DMS79 (cell line): ENCODE measurements around the gene CPAMD8.

Experiments
- DNase-seq: peaks from one replicate; lab custom pipeline; 2025; lab: John Stamatoyannopoulos, UW

Gene CPAMD8

DNA sequence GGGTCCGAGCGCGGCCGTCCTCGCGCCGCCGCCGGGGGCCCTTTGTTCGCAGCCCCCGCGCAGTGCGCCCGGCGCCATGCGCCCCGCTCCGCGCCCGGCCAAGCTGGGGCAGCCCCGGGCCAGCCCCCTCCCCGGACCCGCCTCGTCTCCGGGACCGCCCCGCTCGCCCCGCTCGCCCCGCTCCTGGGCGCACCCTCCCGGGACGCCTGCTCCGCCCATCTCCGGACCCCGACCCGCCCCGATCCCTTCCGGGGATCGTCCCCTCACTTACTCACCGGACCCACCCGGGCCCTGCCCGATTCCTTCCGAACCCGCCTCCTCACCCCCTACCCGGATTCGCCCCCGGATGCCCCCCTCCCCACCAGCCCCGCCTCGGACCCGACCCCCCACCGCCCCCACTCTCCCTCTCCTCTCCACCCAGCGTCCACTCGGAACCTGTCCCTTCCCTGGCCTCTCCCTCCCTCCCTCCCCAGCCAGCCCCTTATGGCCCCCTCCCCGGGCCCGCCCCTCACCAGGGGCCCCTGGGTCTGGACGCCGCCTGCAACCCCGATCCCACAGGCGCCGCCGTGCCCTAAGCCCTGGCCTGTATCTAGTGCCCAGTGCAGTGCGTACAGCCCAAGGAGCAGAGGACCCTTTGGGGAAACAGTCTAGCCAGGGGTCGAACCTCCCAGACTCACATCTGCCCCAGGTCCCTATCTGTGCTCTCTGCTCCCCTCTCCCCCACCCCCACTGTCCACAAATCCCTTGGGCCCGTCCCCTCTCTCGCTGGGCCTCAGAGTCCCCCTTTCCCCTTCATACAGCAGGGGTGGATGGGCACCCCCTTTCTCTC, at the start of gene CPAMD8:
Gene CPAMD8, minus strand, starts transcription at position 105 of the 829 bp plus-strand sequence. CDS start 168 bp downstream, outside the sequence.
- no peak for DNase-seq

DNA sequence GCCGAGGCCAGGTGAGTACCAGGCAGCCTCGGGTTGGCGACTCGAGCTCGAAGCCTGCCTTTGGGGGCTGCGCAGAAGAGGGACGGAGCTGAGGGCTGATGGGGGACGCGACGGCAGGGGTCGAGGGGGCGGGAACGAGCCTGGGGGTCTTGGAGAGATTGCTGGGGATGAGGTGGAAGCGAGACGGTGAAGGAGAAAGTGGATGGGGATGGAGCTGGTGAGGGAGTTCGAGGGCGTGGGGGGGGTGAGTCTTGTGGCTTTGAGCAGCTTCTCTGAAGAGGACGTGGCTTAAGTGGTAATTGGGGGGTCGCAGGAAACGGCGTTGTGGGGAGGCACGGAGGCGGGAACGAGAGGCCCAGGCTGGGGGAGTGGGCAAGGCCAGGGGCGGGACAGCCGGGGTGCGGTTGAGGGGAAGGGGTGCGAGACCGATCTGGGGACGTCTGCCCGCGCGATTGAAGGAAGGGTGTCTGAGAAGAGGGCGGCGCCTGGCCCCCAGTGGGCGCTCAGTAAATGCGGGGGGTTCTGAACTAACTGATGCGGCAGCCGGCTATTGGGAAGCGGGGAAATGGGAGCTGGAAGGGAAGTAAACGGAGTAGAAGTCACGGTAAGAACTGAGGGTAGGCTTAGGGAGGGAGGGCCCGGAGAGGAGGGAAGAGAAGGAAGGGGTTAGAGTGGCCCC, 49.4 kb upstream of the CPAMD8 start:
- DNase-seq: peak; percentile 8

DNA sequence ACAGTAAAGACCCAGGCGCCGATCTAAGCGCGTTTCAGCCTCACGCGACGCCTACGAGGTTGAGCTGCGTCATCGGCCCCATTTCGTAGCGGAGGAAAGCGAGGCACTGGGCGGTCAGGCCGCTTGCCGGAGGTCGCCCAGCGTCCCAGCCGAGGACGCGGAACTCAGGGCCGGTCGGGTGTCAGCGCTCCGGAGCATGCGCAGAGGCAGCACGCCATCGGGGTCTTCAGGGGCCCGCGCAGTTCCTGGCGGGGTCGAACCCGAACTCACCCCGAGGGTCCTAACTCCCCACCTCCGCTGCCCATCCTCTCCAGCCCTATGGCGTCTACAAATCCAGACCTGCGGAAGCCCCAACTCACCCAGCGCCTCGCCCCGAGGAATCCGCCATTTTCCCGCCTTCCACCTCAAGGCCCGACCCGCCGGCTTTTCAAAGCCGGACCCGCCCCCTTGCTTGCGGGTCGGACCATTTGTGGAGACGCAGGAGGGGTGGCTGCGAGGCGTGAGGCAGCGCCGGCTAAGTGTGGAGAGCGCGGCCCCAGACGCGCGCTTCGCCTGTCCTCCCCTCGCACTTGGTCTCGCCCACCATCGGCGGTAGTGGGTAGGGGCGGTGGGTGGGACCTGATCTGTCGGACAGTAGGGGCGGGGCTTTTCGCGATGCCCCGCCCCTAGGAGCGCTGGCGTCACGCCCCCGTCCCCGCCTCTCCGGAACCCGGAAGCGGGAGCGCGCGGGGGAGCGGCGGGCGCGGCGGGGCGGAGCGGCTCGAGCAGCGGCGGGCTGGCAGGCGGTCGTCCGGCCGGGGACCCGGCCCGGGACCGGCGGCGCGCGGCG, 48.6 kb upstream of the CPAMD8 start, which contains the start of the genes HAUS8 and MYO9B:
Gene HAUS8, minus strand, starts transcription at position 418 of the 829 bp plus-strand sequence. Its CDS starts 30 bp downstream, at position 388.
Gene MYO9B, plus strand, starts transcription at position 743 of the 829 bp plus-strand sequence. CDS start 25,941 bp downstream, outside the sequence.
- peak; percentile 96 for DNase-seq

DNA sequence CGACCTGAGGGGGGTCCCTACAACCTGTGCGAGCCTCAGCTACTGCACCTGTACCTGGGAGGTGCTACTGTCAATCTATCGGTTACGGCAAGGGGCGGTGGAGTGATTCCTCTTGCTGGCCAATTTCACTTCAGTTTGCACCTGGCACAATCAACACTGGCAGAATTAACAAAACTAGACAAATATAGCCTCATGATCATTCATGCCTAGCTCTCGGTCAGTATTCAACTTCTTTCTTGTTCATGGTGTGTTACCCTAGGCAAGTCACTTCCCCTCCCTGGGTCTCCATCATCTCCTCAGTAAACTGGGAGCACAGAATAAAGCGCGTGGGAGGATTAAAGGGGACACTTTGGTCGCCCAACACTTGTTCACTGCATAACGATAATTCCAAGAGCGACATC, 48.0 kb upstream of the CPAMD8 start:
- no peak for DNase-seq

DNA sequence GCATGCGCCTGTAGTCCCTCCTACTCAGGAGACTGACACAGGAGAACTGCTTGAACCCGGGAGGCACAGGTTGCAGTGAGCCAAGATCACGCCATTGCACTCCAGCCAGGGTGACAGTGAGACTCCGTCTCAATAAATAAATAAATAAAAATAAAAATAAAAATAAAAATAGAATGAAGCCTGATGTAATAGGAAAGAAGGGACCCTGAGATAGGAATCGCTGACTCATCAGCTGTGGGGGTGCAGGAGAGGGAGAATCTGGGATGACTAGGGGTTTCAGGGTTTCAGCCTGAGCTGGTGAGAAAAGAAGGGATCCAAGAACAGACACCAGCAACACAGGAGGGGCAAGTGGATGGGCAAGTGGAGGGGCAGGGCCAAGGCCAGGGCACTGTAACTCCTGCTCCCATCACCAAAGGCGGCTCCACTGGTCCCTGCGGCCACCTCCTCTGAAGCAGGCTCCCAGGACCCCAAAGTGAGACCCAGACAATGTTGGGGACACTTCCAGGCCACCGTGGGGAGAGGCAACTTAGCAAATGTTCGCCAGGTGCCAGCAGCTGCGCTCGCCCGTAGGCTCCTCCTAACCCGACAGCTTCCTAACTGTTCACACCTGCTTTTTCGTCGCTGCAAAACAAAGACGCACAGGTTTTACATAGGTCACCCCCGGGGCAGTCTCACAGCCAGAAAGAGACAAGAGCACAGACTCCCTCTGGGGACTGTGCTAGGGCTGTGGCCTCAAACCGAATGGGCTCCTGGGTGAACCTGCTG, 47.4 kb upstream of the CPAMD8 start:
- DNase-seq: no peak

DNA sequence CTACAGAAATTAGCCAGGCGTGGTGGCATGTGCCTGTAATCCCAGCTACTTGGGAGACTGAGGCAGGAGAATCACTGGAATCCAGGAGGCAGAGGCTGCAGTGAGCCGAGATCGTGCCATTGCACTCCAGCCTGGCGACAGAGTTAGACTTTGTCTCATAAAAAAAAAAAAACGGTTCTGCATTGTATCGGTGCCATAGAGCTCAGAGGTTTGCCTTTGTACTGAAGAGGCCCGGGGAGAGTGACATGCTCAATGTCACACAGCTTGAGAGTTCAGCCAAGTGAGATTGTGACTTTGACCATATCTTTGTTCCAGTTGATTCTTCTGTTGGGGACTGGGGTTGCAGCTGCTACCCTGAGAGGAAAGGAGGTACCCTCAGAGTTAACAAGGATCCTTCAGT, 44.3 kb upstream of the CPAMD8 start:
- no peak for DNase-seq

DNA sequence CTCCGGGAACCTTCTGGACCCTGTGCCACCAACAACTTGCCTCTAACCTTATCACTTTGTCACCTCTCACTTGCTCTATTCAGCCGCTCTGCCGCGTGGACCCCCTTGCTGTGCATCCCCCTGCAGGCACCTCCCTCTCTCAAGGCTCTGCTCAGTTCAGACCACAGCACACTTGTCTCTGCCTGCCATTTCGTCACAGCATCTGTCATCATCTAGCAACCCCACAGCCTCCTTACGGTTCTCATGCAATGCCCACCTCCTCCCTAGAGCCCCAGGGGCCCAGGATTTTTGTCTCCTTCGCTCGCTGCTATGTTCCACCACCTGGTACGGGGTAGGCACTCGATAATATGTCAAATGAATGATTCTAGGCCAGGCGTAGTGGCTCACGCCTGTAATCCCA, 43.8 kb upstream of the CPAMD8 start:
- no peak for DNase-seq

DNA sequence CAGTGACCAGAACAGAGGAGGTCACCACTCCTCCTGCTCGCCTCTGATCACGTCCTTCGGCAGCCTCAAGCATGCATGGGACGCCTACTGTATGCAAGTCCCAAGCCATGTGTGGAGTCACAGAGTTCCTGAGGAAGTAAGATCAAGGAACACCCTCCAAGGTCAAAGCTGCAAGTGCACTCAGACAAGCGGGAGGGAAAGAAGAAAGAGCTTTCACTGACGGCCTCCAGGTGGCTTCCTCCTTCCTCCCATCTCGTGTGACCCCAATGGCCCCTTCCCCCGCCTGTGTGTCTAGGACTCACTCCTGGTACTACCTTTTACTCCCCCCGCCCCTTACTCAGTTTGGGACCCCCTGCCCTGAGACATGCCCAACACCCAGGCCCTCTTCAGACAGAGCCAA, 42.6 kb upstream of the CPAMD8 start:
- DNase-seq: no peak

DNA sequence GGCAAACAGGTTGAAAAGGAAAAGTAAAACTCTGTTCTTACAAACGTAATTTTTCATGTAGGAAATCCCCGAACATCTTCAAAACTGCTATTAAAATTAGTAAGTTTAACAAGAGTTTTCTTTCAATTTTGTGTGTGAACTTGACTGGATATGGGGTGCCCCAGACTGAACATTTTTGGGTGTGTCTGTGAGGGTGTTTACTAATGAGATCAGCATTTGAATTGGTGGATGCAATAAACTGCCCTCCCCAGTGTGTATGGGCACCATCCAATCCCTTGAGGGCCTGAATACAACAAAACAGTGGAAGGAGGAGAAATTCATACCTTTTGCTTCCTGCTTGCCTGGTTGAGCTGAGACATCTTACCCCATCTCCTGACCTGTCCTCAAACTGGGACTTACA, 36.8 kb upstream of the CPAMD8 start:
- DNase-seq: no peak

DNA sequence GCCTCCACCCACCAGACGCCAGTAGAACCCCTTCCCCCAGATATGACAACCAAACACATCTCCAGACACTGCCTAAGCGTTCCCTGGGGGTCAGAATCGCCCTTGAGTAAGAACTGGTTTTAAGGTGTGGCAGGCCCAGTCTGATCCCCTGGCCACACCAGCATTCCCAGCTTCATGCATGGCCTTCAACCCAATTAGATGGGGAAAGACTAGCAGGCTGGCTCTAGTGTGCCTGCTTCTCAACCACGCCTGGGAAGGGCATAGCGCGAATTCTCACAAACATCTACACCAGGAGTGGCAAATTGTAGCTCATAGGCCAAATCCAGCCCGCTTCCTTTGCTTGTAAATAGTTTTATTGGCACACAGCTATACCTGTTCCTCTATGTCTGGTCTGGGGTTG, 35.1 kb upstream of the CPAMD8 start:
- no peak for DNase-seq

DNA sequence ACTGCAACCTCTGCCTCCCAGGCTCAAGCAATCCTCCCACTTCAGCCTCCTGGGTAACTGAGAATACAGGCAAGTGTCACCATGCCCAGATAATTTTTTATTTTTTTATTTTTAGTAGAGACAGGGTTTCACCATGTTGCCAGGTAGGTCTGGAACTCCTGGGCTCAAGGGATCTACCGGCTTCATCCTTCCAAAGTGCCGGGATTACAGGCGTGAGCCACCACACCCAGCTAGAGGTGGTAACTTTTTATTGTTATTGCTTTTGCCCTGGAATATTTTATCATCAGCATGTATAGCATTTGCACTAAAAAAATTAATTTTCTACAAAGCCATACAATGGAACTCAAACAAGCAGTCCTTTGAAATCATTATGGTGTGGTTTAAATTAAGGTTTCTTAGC, 34.6 kb upstream of the CPAMD8 start:
- no peak for DNase-seq

DNA sequence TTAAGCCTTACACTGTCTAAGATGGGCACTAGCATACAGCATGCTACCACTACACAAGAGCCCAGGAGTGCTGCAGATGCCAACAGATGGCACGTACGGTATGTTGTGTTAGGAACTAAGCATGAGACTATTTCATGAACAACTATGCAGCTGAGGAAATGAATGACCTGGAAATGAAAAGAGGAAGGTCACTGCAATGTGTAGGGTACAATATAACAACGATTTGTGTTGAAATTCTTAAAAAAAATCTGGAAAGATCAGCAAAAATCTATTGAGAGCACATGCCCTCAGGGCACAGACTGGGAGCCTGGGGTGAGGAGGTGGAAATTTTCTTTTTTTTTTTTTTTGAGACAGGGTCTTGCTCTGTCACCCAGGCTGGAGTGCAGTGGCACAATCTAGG, 34.2 kb upstream of the CPAMD8 start:
- no peak for DNase-seq

DNA sequence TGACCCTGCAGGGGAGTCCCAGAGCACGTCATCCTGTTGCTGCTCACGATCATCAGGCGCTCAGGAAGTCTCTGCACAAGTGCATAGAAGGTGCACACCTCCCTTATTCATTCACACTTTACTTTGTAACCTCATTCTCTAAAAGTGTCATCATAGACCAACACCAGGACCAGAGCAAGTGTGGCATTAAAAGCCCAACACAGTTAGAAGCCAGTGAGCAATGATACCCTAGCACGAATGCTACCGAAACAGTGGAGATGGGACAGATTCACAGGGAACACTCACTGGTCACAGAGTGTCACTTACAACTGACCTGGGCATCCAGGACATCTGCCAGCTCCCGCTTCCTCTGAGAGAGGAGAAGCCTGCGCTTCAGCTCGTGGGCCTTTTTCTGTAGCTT, 31.6 kb upstream of the CPAMD8 start:
- no peak for DNase-seq

DNA sequence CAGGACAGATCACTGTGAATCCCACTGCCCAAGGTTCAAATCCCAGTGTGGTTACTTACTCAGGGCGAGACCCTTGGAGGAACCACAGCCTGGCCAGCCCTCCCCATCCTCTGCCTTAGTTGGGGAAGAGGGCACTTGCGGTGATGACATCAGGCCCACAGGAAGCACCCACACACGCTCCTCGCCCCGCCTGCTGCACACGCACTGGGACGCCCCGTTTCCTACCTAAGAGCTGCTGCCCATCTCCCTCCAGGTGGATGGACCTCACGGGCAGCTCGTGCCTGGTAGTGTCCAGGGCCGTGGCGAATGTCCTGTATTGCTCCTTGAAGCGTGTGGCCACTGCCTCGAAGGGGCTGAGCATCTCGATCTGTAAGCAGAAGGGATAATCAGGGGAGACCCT, 29.0 kb upstream of the CPAMD8 start:
- no peak for DNase-seq

DNA sequence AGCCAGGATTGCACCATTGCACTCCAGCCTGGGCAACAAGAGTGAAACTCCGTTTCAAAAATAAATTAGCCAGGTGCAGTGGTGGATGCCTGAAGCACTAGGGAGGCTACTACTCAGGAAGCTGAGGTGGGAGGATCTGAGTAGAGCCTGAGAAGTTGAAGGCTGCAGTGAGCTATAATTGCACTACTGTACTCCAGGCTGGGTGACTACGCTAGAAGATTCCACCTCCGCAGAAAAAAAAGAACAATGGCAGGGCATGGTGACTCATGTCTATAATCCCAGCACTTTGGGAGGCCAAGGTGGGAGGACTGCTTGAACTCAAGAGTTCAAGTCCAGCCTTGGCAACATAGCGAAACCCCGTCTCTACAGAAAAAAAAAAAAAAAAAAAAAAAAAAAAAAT, 28.1 kb upstream of the CPAMD8 start:
- no peak for DNase-seq

DNA sequence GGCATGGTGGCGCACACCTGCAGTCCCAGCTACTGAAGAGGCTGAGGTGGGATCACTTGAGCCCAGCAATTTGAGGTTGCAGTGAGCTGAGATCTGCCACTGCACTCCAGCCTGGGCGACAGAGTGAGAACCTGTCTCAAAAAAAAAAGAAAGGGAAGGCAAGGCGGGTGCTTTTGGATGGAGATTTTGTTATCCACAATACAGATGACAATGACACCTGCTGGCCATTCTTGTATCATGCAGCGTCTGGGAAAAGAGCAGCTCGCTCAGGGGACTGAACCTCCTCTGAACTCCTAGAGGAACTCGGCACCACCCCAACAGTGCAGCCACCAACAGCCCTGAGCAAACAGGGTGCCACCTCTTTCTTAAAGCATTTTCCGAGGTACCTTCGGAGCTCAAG, 25.8 kb upstream of the CPAMD8 start:
- peak; percentile 4 for DNase-seq

DNA sequence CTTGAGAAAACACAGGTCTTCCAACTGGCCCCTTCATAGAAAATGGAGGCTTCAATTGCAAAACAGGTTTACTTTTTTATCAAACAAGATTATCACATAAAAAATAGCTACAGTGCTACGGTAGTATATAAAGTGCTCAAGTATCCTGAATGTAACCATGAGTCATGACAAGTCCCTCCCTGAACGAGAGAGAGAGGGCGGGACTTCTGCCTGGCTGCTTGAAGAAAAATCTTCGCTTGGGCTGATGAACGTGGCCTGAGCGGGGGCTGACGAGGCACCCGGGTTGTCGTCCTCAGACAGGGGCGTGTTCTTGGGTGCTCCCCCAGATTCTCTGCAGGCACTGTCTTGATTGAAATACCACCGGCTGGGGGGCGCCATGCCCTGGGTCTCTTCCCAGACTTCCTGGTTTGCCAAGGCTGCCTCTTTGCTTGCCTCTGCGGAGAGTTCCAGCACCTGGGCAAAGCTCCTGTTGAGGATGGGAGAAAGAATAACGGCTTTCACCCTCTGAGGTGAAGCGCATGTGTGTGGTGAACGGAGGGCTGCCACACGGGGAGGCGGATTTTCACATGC, 23.2 kb upstream of the CPAMD8 start:
- DNase-seq: no peak

DNA sequence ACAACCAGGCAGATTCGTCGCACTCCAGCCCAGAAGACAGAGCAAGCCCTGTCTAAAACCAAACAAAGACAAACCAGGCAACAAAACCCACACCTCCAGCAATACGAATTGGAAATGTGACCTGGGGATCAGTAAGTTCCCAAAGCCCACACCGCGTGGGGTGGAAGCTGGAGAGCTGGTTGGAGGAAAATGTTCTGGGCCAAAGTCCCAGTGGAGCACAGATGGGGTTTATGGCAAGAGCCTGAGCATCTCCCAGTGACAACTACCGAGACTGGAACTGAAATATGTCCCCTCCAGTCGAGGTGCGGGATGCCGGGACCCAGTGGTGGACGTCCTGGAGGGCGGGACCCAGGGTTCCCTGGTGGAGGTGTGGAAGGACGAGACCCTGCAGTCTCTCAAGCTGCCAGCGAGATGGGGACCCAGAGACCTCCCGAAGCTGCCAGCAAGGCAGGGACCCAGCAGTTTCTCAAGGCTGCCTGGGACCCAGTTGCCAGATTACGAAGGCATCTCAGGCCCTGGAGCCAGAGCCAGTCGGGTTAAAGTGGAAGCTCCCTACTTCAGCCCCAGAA, 22.4 kb upstream of the CPAMD8 start:
- DNase-seq: no peak

DNA sequence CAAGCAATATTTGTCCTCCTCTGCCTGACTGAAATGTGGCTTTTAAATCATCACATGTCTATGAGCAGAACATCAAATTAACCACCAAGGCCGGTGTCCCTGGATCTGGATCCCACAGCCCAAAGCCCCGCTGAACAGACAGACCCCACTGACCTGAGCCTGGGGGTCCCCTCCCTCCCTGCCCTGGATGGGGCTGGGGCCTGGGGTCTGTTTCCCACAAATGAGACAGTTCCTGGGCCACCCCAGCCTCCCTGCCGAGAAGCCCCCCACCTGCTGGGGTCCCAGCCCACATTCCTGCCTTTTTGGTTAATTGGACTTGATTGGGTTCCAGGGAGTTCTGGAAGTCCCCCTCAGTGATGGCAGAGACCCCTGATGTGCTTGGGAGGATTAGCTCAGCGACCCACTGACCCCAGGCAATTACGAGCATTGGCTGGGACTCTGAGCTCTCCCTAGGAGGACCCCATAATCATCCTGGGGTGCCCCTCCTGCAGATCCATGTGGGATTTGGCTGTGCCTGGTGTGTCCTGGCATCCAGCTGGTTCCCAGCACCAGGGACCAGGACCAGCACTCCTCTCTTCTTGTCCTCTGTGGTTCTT, 19.4 kb upstream of the CPAMD8 start:
- DNase-seq: no peak

DNA sequence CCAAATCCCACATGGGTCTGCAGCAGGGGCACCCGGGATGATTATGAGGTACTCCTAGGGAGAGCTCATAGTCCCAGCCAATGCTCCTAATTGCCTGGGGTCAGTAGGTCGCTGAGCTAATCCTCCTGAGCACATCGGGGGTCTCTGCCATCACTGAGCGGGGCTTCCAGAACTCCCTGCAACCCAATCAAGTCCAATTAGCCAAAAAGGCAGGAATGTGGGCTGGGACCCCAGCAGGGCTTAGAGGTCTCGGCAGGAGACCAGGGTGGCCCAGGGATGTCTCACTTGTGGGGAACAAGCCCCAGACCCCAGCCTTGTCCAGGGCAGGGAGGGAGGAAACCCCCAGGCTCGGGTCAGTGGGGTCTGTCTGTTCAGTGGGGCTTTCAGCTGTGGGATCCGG, 17.1 kb upstream of the CPAMD8 start:
- no peak for DNase-seq

DNA sequence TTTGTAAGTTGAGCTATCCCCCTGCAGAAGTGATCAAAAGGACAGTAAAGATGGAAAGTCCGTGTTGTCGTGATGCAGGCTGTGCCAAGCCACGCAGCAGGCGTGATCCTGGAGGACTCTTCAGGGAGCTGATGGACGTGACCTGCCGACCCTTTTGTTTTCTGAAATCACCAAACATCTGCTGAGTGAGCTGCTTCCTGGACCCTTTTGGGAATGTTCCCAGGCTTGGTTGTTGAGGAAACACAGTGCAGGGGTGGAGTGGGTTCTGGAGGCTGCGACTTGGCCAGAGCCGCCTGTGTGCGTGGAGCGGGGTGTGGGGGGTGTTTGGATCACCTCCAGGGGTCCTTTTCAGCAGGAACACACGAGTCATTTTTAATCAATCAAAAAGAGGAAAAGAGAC, 15.4 kb upstream of the CPAMD8 start:
- peak; percentile 42 for DNase-seq
